SH-SY5Y (cell line): ENCODE data around the gene ST3GAL4.

Experiments
- GATA2 ChIP-seq: IDR thresholded peaks from 2 replicates; pipeline ENCODE4 v1.6.1; 2011; ENCODE audit warnings: mild to moderate bottlenecking, low read depth, low read length
- GATA3 ChIP-seq: IDR thresholded peaks from 2 replicates; pipeline ENCODE4 v1.6.1; 2011; ENCODE audit warnings: low read depth, mild to moderate bottlenecking, low read length, moderate library complexity

DNA sequence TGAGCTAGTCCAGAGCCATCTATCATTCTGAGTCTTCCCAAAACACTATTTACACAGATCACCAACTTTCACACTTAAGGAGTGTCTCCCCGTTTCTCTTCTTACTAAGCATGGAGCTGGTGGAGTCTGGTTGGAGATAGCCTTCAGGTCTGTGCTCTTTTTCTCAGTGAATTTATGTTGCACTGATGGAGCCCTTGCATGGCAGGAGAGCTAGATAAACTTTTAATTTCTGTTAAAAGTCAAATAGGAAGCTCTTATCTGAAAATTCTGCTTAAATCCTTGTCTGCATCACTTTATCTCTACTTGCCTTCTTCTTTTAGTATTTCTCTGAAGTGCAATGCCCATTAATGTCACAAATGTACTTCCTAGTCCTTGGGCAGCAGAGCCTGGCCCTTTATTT, 63.4 kb downstream of the ST3GAL4 start:
- no peak for TF ChIP-seq GATA3
- TF ChIP-seq GATA2, result no peak
